ENCODE results near the gene PRMT7.

PRMT7 gene

DNA sequence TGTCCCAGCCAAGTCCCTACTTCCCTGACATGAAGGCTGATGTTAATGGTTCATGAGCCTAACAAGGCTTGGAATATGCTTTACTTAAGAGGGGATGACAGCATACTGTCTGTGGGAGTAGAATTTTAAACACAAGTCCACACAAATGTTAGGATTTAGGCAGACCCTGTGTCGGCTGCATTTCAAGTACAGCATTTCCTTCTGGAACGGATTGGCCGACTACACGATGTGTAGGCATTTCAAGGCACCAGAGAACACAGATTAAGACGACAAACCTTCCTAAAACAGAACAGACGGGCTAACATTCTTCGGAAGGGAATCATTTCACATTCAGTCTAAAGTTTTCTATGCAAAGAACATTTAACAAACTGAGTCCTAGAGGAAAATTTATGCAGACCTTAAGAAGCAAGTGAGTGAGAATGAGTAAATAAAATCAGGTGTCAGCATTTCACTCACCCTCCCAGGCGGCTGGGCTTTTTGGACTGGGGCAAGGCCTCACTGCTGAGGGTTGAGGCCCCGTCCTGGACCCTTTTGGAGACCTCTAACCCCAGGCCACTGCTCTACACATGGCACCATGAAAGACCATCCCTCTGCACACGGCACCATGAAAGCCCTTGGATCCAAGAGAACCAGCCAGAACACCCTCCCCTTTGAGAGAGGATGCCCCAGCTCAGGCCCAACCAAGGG lies 70.0 kb downstream of the PRMT7 start:
- Histone ChIP-seq H3K36me3 (ENCODE audit: low read length) (no peaks in the 10 kb centered on the region), H2AFZ (ENCODE audit: low read depth, low read length, severe bottlenecking) (no peak overlapping the region), H3K27me3 (ENCODE audit: low read length) (no peaks in the 10 kb centered on the region), H4K20me1 (ENCODE audit: low read depth, low read length) (no peaks in the 10 kb centered on the region), H3K9ac (ENCODE audit: low read length) (no peak overlapping the region), H3K4me2 (ENCODE audit: low read depth, low read length, poor library complexity, severe bottlenecking) (no peak overlapping the region), H3K79me2 (ENCODE audit: insufficient read depth, low read length) (no peaks in the 10 kb centered on the region), H3K9me3 (ENCODE audit: insufficient read depth, low read length) (no peaks in the 10 kb centered on the region), H3F3A (ENCODE audit: insufficient read depth) (no peaks in the 10 kb centered on the region), H3K27ac (ENCODE audit: low read depth, low read length) (no peak overlapping the region), H3K9me2 (replicated peaks; ENCODE audit: insufficient read depth, low read length) (no peaks in the 10 kb centered on the region), H3K4me3 (ENCODE audit: insufficient read depth, low read length, poor library complexity, severe bottlenecking) (no peak overlapping the region)
- no peak for TF ChIP-seq EZH2phosphoT487 (conservative IDR thresholded peaks at IDR 0.05; ENCODE audit: low read length)
- TF ChIP-seq, protein P1, sequence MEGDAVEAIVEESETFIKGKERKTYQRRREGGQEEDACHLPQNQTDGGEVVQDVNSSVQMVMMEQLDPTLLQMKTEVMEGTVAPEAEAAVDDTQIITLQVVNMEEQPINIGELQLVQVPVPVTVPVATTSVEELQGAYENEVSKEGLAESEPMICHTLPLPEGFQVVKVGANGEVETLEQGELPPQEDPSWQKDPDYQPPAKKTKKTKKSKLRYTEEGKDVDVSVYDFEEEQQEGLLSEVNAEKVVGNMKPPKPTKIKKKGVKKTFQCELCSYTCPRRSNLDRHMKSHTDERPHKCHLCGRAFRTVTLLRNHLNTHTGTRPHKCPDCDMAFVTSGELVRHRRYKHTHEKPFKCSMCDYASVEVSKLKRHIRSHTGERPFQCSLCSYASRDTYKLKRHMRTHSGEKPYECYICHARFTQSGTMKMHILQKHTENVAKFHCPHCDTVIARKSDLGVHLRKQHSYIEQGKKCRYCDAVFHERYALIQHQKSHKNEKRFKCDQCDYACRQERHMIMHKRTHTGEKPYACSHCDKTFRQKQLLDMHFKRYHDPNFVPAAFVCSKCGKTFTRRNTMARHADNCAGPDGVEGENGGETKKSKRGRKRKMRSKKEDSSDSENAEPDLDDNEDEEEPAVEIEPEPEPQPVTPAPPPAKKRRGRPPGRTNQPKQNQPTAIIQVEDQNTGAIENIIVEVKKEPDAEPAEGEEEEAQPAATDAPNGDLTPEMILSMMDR (IDR thresholded peaks at IDR 0.05; ENCODE audit: insufficient read depth, low read length, poor library complexity, severe bottlenecking) = no peak

DNA sequence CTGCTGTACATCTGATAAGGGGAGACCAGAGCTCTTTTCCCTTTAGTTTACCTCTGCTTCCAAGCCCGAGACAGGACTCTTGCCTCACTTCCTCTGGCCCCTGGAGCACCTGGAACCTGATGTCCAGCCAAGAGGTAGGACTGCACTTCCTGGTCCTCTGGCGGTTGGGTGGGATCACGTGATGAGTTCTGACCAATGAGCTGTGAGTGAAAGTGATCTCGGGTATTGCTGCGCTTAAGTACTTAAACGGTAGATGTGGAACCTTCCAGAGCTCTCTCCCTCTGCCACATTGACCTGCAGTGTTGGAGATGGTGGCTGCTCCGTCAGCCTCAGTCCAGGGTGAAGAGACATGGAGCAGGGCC lies 70.5 kb downstream of the PRMT7 start:
- no peaks in the 10 kb centered on the region for H3F3A ChIP-seq (ENCODE audit: insufficient read depth)
- H3K79me2 ChIP-seq (ENCODE audit: insufficient read depth, low read length) = no peaks in the 10 kb centered on the region
- H3K9me3 ChIP-seq (ENCODE audit: insufficient read depth, low read length) = no peaks in the 10 kb centered on the region
- no peak overlapping the region for H3K4me2 ChIP-seq (ENCODE audit: low read depth, low read length, poor library complexity, severe bottlenecking)
- H2AFZ ChIP-seq (ENCODE audit: low read depth, low read length, severe bottlenecking) = no peak overlapping the region
- no peaks in the 10 kb centered on the region for H3K27me3 ChIP-seq (ENCODE audit: low read length)
- H3K4me3 ChIP-seq (ENCODE audit: insufficient read depth, low read length, poor library complexity, severe bottlenecking) = no peak overlapping the region
- no peaks in the 10 kb centered on the region for H4K20me1 ChIP-seq (ENCODE audit: low read depth, low read length)
- no peak overlapping the region for H3K27ac ChIP-seq (ENCODE audit: low read depth, low read length)
- H3K9me2 ChIP-seq (replicated peaks; ENCODE audit: insufficient read depth, low read length) = no peaks in the 10 kb centered on the region
- no peak overlapping the region for H3K9ac ChIP-seq (ENCODE audit: low read length)
- no peaks in the 10 kb centered on the region for H3K36me3 ChIP-seq (ENCODE audit: low read length)
- TF ChIP-seq, protein P1 (IDR thresholded peaks at IDR 0.05; ENCODE audit: insufficient read depth, low read length, poor library complexity, severe bottlenecking) = no peak
- TF ChIP-seq EZH2phosphoT487 (conservative IDR thresholded peaks at IDR 0.05; ENCODE audit: low read length) = no peak

DNA sequence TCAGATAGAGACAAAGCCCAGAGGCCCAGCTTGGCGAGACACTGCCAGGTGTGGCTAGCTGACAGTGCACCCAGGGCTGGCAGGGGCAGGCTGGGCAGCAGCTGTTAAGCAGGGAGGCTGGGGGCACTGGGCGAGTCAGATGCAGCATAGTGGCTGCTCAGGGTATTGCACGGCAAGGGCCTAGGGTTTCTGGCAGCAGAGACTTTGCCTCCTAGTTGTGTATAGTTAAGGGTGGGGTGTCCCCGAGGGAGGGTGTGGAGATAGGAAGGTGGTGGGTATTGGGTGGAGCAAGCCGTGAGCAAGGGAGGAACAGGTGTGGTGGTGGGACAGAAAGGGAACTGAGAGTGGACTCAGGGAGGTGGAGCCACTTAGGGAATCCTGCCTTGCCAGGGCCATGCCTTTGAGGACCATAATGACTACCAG lies 71.5 kb downstream of the PRMT7 start:
- Histone ChIP-seq H3K9me3 (ENCODE audit: insufficient read depth, low read length) (no peaks in the 10 kb centered on the region), H3K27me3 (ENCODE audit: low read length) (no peaks in the 10 kb centered on the region)

More for the DNA sequence above, 71.5 kb downstream of the PRMT7 start:
- H3F3A ChIP-seq (ENCODE audit: insufficient read depth) = no peaks in the 10 kb centered on the region
- no peak overlapping the region for H2AFZ ChIP-seq (ENCODE audit: low read depth, low read length, severe bottlenecking)
- H3K9me2 ChIP-seq (replicated peaks; ENCODE audit: insufficient read depth, low read length) = no peaks in the 10 kb centered on the region
- no peak overlapping the region for H3K4me2 ChIP-seq (ENCODE audit: low read depth, low read length, poor library complexity, severe bottlenecking)
- TF ChIP-seq EZH2phosphoT487 (conservative IDR thresholded peaks at IDR 0.05; ENCODE audit: low read length) = no peak
- TF ChIP-seq, protein P1 (IDR thresholded peaks at IDR 0.05; ENCODE audit: insufficient read depth, low read length, poor library complexity, severe bottlenecking) = no peak
- H3K9ac ChIP-seq (ENCODE audit: low read length) = no peak overlapping the region
- no peaks in the 10 kb centered on the region for H3K79me2 ChIP-seq (ENCODE audit: insufficient read depth, low read length)
- H3K4me3 ChIP-seq (ENCODE audit: insufficient read depth, low read length, poor library complexity, severe bottlenecking) = no peak overlapping the region
- H3K27ac ChIP-seq (ENCODE audit: low read depth, low read length) = no peak overlapping the region
- H4K20me1 ChIP-seq (ENCODE audit: low read depth, low read length) = no peaks in the 10 kb centered on the region
- H3K36me3 ChIP-seq (ENCODE audit: low read length) = no peaks in the 10 kb centered on the region
